MM.1S (cell line): ENCODE data around the gene RPS6KA3.

Experiments used
- DNase-seq: peaks from one replicate; pipeline ENCODE4 v3.0.0-alpha.2; 2015
- H2AFZ ChIP-seq: fragments of 300-600 bp; sonication (generic); 2 replicates; pipeline ENCODE4 v1.6.0; 2016; ENCODE audit warnings: antibody characterized with exemption, low read length
- H3F3A ChIP-seq: fragments of 300-600 bp; sonication (generic); 2 replicates; pipeline ENCODE4 v1.6.1; 2016; ENCODE audit warnings: mild to moderate bottlenecking, antibody characterized with exemption, low read length, moderate library complexity, mixed read lengths; ENCODE audit not compliant: insufficient read depth
- H3K27ac ChIP-seq: fragments of 300-600 bp; sonication (generic); 2 replicates; pipeline ENCODE4 v1.5.1; 2016; ENCODE audit warnings: mild to moderate bottlenecking, low read length
- H3K27me3 ChIP-seq: fragments of 300-600 bp; sonication (generic); replicated peaks from 2 replicates; pipeline ENCODE4 v1.6.0; 2016; ENCODE audit warnings: low read length; ENCODE audit not compliant: insufficient read depth
- H3K36me3 ChIP-seq: fragments of 300-600 bp; sonication (generic); replicated peaks from 2 replicates; pipeline ENCODE4 v1.6.1; 2016; ENCODE audit warnings: mild to moderate bottlenecking, low read length, mixed read lengths; ENCODE audit not compliant: insufficient read depth
- H3K4me1 ChIP-seq: fragments of 300-600 bp; sonication (generic); 2 replicates; pipeline ENCODE4 v1.6.1; 2016; ENCODE audit warnings: low read length, mixed read lengths
- H3K4me2 ChIP-seq: fragments of 300-600 bp; sonication (generic); 2 replicates; pipeline ENCODE4 v1.6.0; 2016; ENCODE audit warnings: low read depth, low read length
- H3K4me3 ChIP-seq: fragments of 300-600 bp; sonication (generic); 2 replicates; pipeline ENCODE4 v1.5.1; 2016; ENCODE audit warnings: low read length, mixed read lengths
- H3K79me2 ChIP-seq: fragments of 300-600 bp; sonication (generic); 2 replicates; pipeline ENCODE4 v1.6.1; 2016; ENCODE audit warnings: mixed run types, low read length, mixed read lengths
- H3K9ac ChIP-seq: fragments of 300-600 bp; sonication (generic); 2 replicates; pipeline ENCODE4 v1.6.1; 2016; ENCODE audit warnings: low read length, mixed read lengths
- H3K9me2 ChIP-seq: fragments of 300-600 bp; sonication (generic); replicated peaks from 2 replicates; pipeline ENCODE4 v1.6.1; 2016; ENCODE audit warnings: mild to moderate bottlenecking, low read length, mixed read lengths; ENCODE audit not compliant: insufficient read depth
- H3K9me3 ChIP-seq: fragments of 300-600 bp; sonication (generic); replicated peaks from 2 replicates; pipeline ENCODE4 v1.6.1; 2016; ENCODE audit warnings: mild to moderate bottlenecking, low read length, mixed read lengths; ENCODE audit not compliant: insufficient read depth
- H4K20me1 ChIP-seq: fragments of 300-600 bp; sonication (generic); 2 replicates; pipeline ENCODE4 v1.6.1; 2016; ENCODE audit warnings: mild to moderate bottlenecking, low read length, moderate library complexity, mixed read lengths; ENCODE audit not compliant: insufficient read depth
- EZH2 ChIP-seq: fragments of 300-600 bp; sonication (generic); optimal IDR thresholded peaks from 2 replicates; pipeline ENCODE3; 2017; ENCODE audit warnings: low read depth, mild to moderate bottlenecking, antibody characterized with exemption, low read length, mixed read lengths
- EZH2phosphoT487 ChIP-seq: fragments of 300-600 bp; sonication (generic); IDR thresholded peaks from 2 replicates; pipeline ENCODE4 v1.6.1; 2018; ENCODE audit warnings: antibody characterized with exemption, low read length
- TF ChIP-seq, protein P1 (sequence below): fragments of 300-600 bp; sonication (generic); IDR thresholded peaks from 2 replicates; pipeline ENCODE4 v1.5.1; 2016; ENCODE audit warnings: antibody characterized with exemption, low read length, mixed read lengths

RPS6KA3 gene

GRCh38 chrX:20224814-20225487 lies 41.8 kb downstream of the RPS6KA3 start:
- Histone ChIP-seq H3K4me2 (no peak overlapping the region), H3K4me3 (no peak overlapping the region), H3K27me3 (no peaks in the 10 kb centered on the region), H3K79me2 (no peaks in the 10 kb centered on the region), H4K20me1 (no peaks in the 10 kb centered on the region), H3K9me2 (no peaks in the 10 kb centered on the region), H3K4me1 (no peaks in the 10 kb centered on the region), H3F3A (no peaks in the 10 kb centered on the region), H3K9me3 (no peaks in the 10 kb centered on the region), H2AFZ (no peak overlapping the region), H3K9ac (no peak overlapping the region), H3K27ac (no peak overlapping the region), H3K36me3 (no peaks in the 10 kb centered on the region)
- no peak for DNase-seq
- TF ChIP-seq, protein P1, sequence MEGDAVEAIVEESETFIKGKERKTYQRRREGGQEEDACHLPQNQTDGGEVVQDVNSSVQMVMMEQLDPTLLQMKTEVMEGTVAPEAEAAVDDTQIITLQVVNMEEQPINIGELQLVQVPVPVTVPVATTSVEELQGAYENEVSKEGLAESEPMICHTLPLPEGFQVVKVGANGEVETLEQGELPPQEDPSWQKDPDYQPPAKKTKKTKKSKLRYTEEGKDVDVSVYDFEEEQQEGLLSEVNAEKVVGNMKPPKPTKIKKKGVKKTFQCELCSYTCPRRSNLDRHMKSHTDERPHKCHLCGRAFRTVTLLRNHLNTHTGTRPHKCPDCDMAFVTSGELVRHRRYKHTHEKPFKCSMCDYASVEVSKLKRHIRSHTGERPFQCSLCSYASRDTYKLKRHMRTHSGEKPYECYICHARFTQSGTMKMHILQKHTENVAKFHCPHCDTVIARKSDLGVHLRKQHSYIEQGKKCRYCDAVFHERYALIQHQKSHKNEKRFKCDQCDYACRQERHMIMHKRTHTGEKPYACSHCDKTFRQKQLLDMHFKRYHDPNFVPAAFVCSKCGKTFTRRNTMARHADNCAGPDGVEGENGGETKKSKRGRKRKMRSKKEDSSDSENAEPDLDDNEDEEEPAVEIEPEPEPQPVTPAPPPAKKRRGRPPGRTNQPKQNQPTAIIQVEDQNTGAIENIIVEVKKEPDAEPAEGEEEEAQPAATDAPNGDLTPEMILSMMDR = no peak
- TF ChIP-seq EZH2phosphoT487 = no peak
- no peak for TF ChIP-seq EZH2

- Histone ChIP-seq H3K27ac (no peak overlapping the region), H3K36me3 (no peaks in the 10 kb centered on the region), H3K4me1 (no peaks in the 10 kb centered on the region), H3K9me2 (no peaks in the 10 kb centered on the region), H3K9ac (no peak overlapping the region), H3K79me2 (no peaks in the 10 kb centered on the region), H3K9me3 (no peaks in the 10 kb centered on the region), H3F3A (no peaks in the 10 kb centered on the region), H3K4me2 (no peak overlapping the region), H2AFZ (no peak overlapping the region), H3K27me3 (no peaks in the 10 kb centered on the region), H4K20me1 (no peaks in the 10 kb centered on the region), H3K4me3 (no peak overlapping the region)
- DNase-seq = no peak
- TF ChIP-seq EZH2phosphoT487 (no peak), EZH2 (no peak)
- TF ChIP-seq, protein P1 = no peak
Measured at GRCh38 chrX:20221902-20222301, 44.8 kb downstream of the RPS6KA3 start.

DNA sequence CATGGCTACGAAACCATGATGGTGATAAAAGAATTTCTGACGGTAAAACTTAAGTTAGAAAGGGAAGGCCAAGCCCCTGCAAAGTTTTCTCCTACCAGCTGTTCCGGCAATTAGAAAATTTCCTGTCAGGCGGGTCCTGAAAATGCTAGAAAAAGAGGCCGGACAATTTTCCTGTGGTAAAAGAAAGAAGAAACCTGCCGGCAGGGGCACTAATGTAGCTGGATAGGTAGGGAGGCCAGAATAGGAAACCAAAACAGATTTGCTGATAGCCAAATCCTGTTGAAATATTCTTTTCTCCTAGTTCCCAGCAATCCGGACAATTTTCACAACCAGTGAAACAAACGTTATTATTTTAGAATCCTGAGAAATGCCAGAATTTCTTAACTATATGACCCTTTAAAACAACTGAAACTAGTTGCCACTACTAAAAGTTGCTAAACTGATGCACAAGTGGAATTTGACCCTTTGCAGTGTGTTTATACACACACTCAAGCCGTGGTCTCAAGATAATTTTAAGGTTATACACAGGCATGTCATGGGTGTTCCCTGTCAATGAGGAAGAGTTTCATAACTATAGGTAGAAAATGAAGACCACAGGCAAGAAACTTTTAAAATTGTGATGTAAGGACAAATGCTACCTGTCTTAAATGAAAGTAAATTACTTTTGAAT lies 47.7 kb downstream of the RPS6KA3 start:
- H3K4me1 ChIP-seq = no peaks in the 10 kb centered on the region
- no peak for DNase-seq
- no peaks in the 10 kb centered on the region for H3K9me2 ChIP-seq
- no peaks in the 10 kb centered on the region for H3F3A ChIP-seq
- no peaks in the 10 kb centered on the region for H3K9me3 ChIP-seq
- H3K36me3 ChIP-seq = no peaks in the 10 kb centered on the region
- H3K9ac ChIP-seq = no peak overlapping the region
- no peak overlapping the region for H3K4me3 ChIP-seq
- no peaks in the 10 kb centered on the region for H4K20me1 ChIP-seq
- no peaks in the 10 kb centered on the region for H3K27me3 ChIP-seq
- 0 out of 2 replicates have a peak, but pooled peaks cover under 1% of the 10 kb centered on the region for H3K79me2 ChIP-seq
- H3K27ac ChIP-seq = no peak overlapping the region
- H3K4me2 ChIP-seq = no peak overlapping the region
- TF ChIP-seq EZH2 (no peak), EZH2phosphoT487 (no peak)
- TF ChIP-seq, protein P1 = no peak
- H2AFZ ChIP-seq = no peak overlapping the region
